HEK293 (cell line): ENCODE results near the gene FIBCD1.

Experiments
- CTCF ChIA-PET: fragments of 350-600 bp; formaldehyde crosslinking; extraction: SDS; loops from one replicate; lab custom pipeline; 2021; ENCODE audit warnings: antibody characterized with exemption; lab: Yijun Ruan, JAX
- POLR2A ChIA-PET: fragments of 300-600 bp; formaldehyde crosslinking; extraction: SDS; loops from one replicate; lab custom pipeline; 2020; ENCODE audit warnings: antibody characterized with exemption, inconsistent platforms; lab: Yijun Ruan, JAX
- H3K27ac ChIP-seq: fragments of 200-500 bp; sonication (Bioruptor generic); 2 replicates; pipeline ENCODE4 v1.5.1; 2014; ENCODE audit warnings: low read depth, low read length, control low read depth, inconsistent platforms; ENCODE audit errors: extremely low read depth
- H3K36me3 ChIP-seq, 2 experiments: fragments of 200-500 bp in 1 of 2; sonication (Bioruptor generic) in 1 of 2; 1 replicate in 1 of 2; 2 replicates in 1 of 2; pipeline ENCODE4 v1.5.1; 2014 to 2017; ENCODE audit warnings: inconsistent platforms in 2 of 2, low read length in 2 of 2; ENCODE audit not compliant: control insufficient read depth in 2 of 2, insufficient read depth in 1 of 2
- H3K4me1 ChIP-seq: fragments of 200-500 bp; sonication (Bioruptor generic); 2 replicates; pipeline ENCODE4 v1.5.1; 2014; ENCODE audit warnings: mild to moderate bottlenecking, low read length, inconsistent platforms; ENCODE audit not compliant: control insufficient read depth, insufficient read depth
- H3K4me3 ChIP-seq: 2 replicates; pipeline ENCODE4 v1.5.1; 2011; ENCODE audit warnings: low read depth, mild to moderate bottlenecking, control low read depth, low read length, moderate library complexity
- H3K9me3 ChIP-seq: fragments of 200-500 bp; sonication (Bioruptor generic); 2 replicates; pipeline ENCODE4 v1.5.1; 2014; ENCODE audit warnings: low read depth, low read length, inconsistent platforms; ENCODE audit not compliant: control insufficient read depth, insufficient read depth
- PRDM2 ChIP-seq: fragments of 450-650 bp; formaldehyde crosslinking; IDR thresholded peaks from 2 replicates; pipeline ENCODE4 v1.5.1; 2016; ENCODE audit warnings: missing biosample characterization, missing genetic modification characterization, borderline replicate concordance
- SP7 ChIP-seq: fragments of 450-650 bp; formaldehyde crosslinking; IDR thresholded peaks from 2 replicates; pipeline ENCODE4 v1.5.1; 2016; ENCODE audit warnings: missing biosample characterization, missing genetic modification characterization
- ZBTB1 ChIP-seq: fragments of 450-650 bp; formaldehyde crosslinking; IDR thresholded peaks from 2 replicates; pipeline ENCODE4 v1.5.1; 2016; ENCODE audit warnings: missing biosample characterization, missing genetic modification characterization
- ZBTB26 ChIP-seq: fragments of 450-650 bp; formaldehyde crosslinking; optimal IDR thresholded peaks from 2 replicates; pipeline ENCODE3; 2016; ENCODE audit warnings: missing biosample characterization, mild to moderate bottlenecking, missing genetic modification characterization
- ZFP41 ChIP-seq: fragments of 450-650 bp; formaldehyde crosslinking; IDR thresholded peaks from 2 replicates; pipeline ENCODE4 v1.5.1; 2016; ENCODE audit warnings: missing biosample characterization, missing genetic modification characterization, borderline replicate concordance
- ZNF138 ChIP-seq: fragments of 450-650 bp; formaldehyde crosslinking; IDR thresholded peaks from 2 replicates; pipeline ENCODE4 v1.5.1; 2016; ENCODE audit warnings: missing biosample characterization, missing genetic modification characterization, borderline replicate concordance
- ZNF169 ChIP-seq: fragments of 450-650 bp; formaldehyde crosslinking; IDR thresholded peaks from 2 replicates; pipeline ENCODE4 v1.5.1; 2016; ENCODE audit warnings: missing biosample characterization, missing genetic modification characterization
- ZNF174 ChIP-seq: fragments of 450-650 bp; formaldehyde crosslinking; IDR thresholded peaks from 2 replicates; pipeline ENCODE4 v1.5.0; 2017; ENCODE audit warnings: missing biosample characterization, mild to moderate bottlenecking, missing genetic modification characterization
- ZNF19 ChIP-seq: fragments of 450-650 bp; formaldehyde crosslinking; IDR thresholded peaks from 2 replicates; pipeline ENCODE4; 2016; ENCODE audit warnings: missing biosample characterization, missing genetic modification characterization, low read depth
- ZNF202 ChIP-seq: fragments of 450-650 bp; formaldehyde crosslinking; IDR thresholded peaks from 2 replicates; pipeline ENCODE4 v1.5.1; 2016; ENCODE audit warnings: missing biosample characterization, missing genetic modification characterization, borderline replicate concordance
- ZNF354C ChIP-seq: fragments of 450-650 bp; formaldehyde crosslinking; IDR thresholded peaks from 2 replicates; pipeline ENCODE4 v1.5.1; 2016; ENCODE audit warnings: missing biosample characterization, missing genetic modification characterization, low read depth, borderline replicate concordance
- ZNF416 ChIP-seq: fragments of 450-650 bp; formaldehyde crosslinking; IDR thresholded peaks from 2 replicates; pipeline ENCODE4 v1.5.1; 2016; ENCODE audit warnings: missing biosample characterization, missing genetic modification characterization
- ZNF501 ChIP-seq: fragments of 450-650 bp; formaldehyde crosslinking; IDR thresholded peaks from 2 replicates; pipeline ENCODE4 v1.5.1; 2016; ENCODE audit warnings: missing biosample characterization, missing genetic modification characterization
- ZNF692 ChIP-seq: fragments of 450-650 bp; formaldehyde crosslinking; IDR thresholded peaks from 2 replicates; pipeline ENCODE4 v1.5.1; 2016; ENCODE audit warnings: missing biosample characterization, missing genetic modification characterization
- ZNF843 ChIP-seq: fragments of 450-650 bp; formaldehyde crosslinking; IDR thresholded peaks from 2 replicates; pipeline ENCODE4 v1.5.1; 2016; ENCODE audit warnings: missing biosample characterization, missing genetic modification characterization
- ZSCAN4 ChIP-seq: fragments of 450-650 bp; formaldehyde crosslinking; IDR thresholded peaks from 2 replicates; pipeline ENCODE4 v1.5.1; 2017; ENCODE audit warnings: missing biosample characterization, missing genetic modification characterization
- TF ChIP-seq, protein P1 (sequence below): fragments of 450-650 bp; formaldehyde crosslinking; IDR thresholded peaks from 2 replicates; pipeline ENCODE4 v1.5.1; 2016; ENCODE audit warnings: missing biosample characterization, missing genetic modification characterization

The FIBCD1 gene

DNA sequence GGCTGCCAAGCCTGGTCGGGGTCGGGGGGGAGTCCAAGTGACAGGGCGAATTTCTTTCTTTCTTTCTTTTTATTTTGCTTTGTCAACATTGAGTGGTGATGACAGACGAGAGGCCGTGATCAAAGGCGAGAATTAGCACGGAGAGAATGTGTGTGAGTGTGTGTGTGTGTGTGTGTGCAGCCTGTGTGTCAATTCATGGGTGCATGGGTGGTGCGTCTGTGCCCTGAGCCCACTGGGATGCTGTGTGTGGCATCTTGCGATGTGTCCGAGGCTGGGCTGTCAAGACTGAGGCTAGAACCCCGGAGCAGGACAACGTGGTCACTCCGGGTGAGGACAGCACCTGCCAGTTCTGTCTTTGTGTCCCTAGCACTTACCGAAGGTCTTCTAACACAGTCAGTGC, 4.7 kb upstream of the FIBCD1 start:
- Histone ChIP-seq H3K36me3 (no peaks in the 10 kb centered on the region), H3K27ac (no peak overlapping the region), H3K4me1 (no peaks in the 10 kb centered on the region), H3K9me3 (no peaks in the 10 kb centered on the region), H3K4me3 (no peak overlapping the region)
- POLR2A ChIA-PET = no interaction called here
- CTCF ChIA-PET = interaction anchor here (1.5 to 6.8 kb wide), 3 partner anchors 54 to 78 kb away, joined by 6 to 49 read pairs (median 17); no protein-coding TSS in a partner anchor
- no peak for TF ChIP-seq ZFP41
- TF ChIP-seq ZNF19 (tag by site-specific recombination) = no peak
- TF ChIP-seq ZNF354C (tag by site-specific recombination) = no peak
- no peak for TF ChIP-seq ZBTB26 (tag by site-specific recombination)
- peak; percentile 49 for TF ChIP-seq ZSCAN4 (tag by site-specific recombination)

GRCh38 chr9:130943221-130943620, 4.2 kb upstream of the FIBCD1 start:
- ChIA-PET POLR2A (no interaction called here), CTCF (interaction anchor here (0.6 to 6.8 kb wide), 7 partner anchors 8 to 624 kb away, joined by 3 to 49 read pairs (median 4); no protein-coding TSS in a partner anchor)
- no peak for TF ChIP-seq ZNF19 (tag by site-specific recombination)
- no peak for TF ChIP-seq ZNF692 (tag by site-specific recombination)
- no peak for TF ChIP-seq ZNF416 (tag by site-specific recombination)
- TF ChIP-seq SP7 = no peak
- no peak for TF ChIP-seq ZNF169 (tag by site-specific recombination)
- no peak for TF ChIP-seq ZNF843 (tag by site-specific recombination)
- TF ChIP-seq, protein P1, sequence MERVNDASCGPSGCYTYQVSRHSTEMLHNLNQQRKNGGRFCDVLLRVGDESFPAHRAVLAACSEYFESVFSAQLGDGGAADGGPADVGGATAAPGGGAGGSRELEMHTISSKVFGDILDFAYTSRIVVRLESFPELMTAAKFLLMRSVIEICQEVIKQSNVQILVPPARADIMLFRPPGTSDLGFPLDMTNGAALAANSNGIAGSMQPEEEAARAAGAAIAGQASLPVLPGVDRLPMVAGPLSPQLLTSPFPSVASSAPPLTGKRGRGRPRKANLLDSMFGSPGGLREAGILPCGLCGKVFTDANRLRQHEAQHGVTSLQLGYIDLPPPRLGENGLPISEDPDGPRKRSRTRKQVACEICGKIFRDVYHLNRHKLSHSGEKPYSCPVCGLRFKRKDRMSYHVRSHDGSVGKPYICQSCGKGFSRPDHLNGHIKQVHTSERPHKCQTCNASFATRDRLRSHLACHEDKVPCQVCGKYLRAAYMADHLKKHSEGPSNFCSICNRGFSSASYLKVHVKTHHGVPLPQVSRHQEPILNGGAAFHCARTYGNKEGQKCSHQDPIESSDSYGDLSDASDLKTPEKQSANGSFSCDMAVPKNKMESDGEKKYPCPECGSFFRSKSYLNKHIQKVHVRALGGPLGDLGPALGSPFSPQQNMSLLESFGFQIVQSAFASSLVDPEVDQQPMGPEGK (tag by site-specific recombination) = no peak
- no peak for TF ChIP-seq ZNF501 (tag by site-specific recombination)
- no peak for TF ChIP-seq ZNF354C (tag by site-specific recombination)
- TF ChIP-seq PRDM2 (tag by site-specific recombination) = no peak
- TF ChIP-seq ZNF202 = no peak
- TF ChIP-seq ZBTB1 (tag by site-specific recombination) = no peak
- no peak for TF ChIP-seq ZNF138 (tag by site-specific recombination)
- TF ChIP-seq ZNF174 (tag by site-specific recombination) = no peak
- Histone ChIP-seq H3K36me3 (no peaks in the 10 kb centered on the region), H3K4me3 (no peak overlapping the region), H3K9me3 (no peaks in the 10 kb centered on the region), H3K4me1 (no peaks in the 10 kb centered on the region), H3K27ac (no peak overlapping the region)
